ENCODE results near the gene ZNF778. TPM values are rescaled to one million over a fixed set of nuclear protein-coding genes. Genes with fewer than 3 reads are reported as not detected.

Gene ZNF778
- total and polyA plus RNA-seq, 2 of the 13 experiments (the other 11 are each of a cell fraction or from before 2014, with no cell fraction given), result 3.8 to 7.2 TPM

DNA sequence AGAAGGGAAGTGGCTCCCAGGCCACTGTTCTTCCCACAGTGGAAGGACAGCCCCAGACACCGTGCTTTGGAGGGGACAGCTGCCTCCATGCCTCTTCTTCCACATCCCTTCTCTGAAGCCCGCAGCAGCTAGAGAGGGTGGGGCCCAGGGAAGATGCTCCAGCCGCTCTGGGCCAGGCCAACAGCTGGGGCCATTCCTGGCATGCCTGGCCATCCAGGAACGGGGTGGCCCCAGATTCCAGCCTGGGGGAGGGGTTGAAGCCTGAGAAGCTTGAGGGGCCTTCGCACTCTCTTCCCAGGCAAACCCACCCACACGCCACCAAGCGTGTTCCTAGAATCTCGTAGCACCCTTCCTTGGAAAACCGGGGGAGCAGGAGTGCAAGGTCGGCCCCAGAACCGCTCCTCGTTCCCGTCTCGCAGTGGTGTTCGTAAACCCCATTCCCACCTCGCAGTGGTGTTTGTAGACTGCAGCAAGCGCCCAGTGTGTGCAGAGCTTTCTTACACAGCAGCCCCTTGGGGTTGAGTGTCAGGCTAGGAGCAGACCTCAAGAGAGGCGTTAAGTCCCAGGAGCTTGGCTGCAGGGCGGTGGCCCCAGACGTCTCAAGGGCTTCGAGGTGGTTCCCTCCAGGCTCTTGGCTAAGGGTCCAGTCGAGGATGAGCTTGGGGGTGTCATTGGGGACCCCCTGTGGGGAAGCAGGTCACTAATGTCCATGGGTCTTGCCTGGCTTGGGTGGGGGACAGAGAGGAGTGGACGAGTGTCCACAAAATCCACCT lies 43.3 kb upstream of the ZNF778 start:
- H3K27ac ChIP-seq (ENCODE audit: extremely low read length, insufficient read depth, low read length), result no peak overlapping the region

DNA sequence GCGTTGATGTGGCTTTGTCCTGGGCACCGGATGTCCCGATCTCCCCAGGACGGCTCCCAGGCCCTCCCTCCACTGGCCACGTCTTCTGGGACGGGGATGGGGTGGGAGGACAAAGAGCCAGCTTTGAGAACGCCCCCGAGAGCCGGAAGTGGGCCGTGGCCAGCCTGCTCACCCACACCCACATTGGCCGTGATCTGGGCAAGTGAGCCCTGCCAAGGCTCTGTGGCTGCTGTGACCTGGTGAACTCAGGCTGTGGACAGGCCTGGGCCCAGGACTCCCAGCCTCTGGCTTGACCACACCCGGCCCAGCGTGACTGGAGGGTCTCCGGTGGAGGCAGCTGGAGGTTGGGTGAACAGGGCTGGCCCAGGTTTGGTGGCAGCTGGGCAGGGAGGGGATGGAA lies 42.6 kb upstream of the ZNF778 start:
- H3K9ac ChIP-seq (ENCODE audit: insufficient read depth, low read depth, low read length), result no peak overlapping the region
- no peak overlapping the region for H2AFZ ChIP-seq (ENCODE audit: low read length)
- intact Hi-C loops (cut with micrococcal nuclease; ENCODE audit: unreplicated experiment) (loop anchor here (5.0 kb wide), 1 partner anchor 42 kb away; the partner anchor contains the start of gene ZNF778), in situ Hi-C loops (cut with HindIII; ENCODE audit: extremely low pct_ligation_motif_present, low pct_unique_long_range_greater_than_20kb) (no loop called here)
- POLR2A ChIA-PET, result interaction anchor here (0.8 to 2.3 kb wide), 4 partner anchors 10 to 43 kb away, joined by 3 to 9 read pairs (median 4); partner anchors contain the start of genes SLC22A31 and ZNF778
- CTCF ChIA-PET (ENCODE audit: low intra/inter-chr PET ratio, low total read pairs), result no interaction called here
- peaks cover 52% of the 10 kb centered on the region for H3K4me1 ChIP-seq (ENCODE audit: insufficient read depth, low read length)
- H3K4me2 ChIP-seq (ENCODE audit: low read depth, low read length), result no peak overlapping the region
- ATAC-seq, result no peak
- no TSS peak for BruUV-seq (replicated peaks)
- no peak overlapping the region; a peak in 1 of 6 replicates for H3K4me3 ChIP-seq (replicated peaks in 1 of 3; ENCODE audit: insufficient read depth in 1 of 3, low read depth in 2 of 3, low read length in 3 of 3)
- no peaks in the 10 kb centered on the region for H3K79me2 ChIP-seq (ENCODE audit: insufficient read depth, low read length)
- 17% methylated on average over 14 of the region's 14 CpGs for WGBS (ENCODE audit: low lambda C conversion rate)
- H3K9me3 ChIP-seq (ENCODE audit: low read length), result no peaks in the 10 kb centered on the region
- peaks cover 13% of the 10 kb centered on the region for H4K20me1 ChIP-seq (ENCODE audit: insufficient read depth, low read length)
- no peaks in the 10 kb centered on the region for H3K36me3 ChIP-seq (replicated peaks in 1 of 2; ENCODE audit: control insufficient read depth in 1 of 2, insufficient read depth in 2 of 2, low read length in 2 of 2)
- no peak for DNase-seq (ENCODE audit: low spot score)
- H3K27ac ChIP-seq (ENCODE audit: extremely low read length, insufficient read depth, low read length), result no peak overlapping the region
- H3K27me3 ChIP-seq (ENCODE audit: control insufficient read depth in 1 of 2, insufficient read depth in 2 of 2, low read length in 2 of 2), result peaks cover 73 to 94% of the 10 kb centered on the region in 2 experiments
- FAIRE-seq, result no peak
- TF ChIP-seq SKI (IDR thresholded peaks at IDR 0.05; ENCODE audit: partially characterized antibody) (no peak), RBM39 (IDR thresholded peaks at IDR 0.05; ENCODE audit: low read depth, low read length, poor library complexity, severe bottlenecking) (peak; percentile 4), MIXL1 (CRISPR knock-in tag; IDR thresholded peaks at IDR 0.05) (no peak), ZNF253 (CRISPR knock-in tag; IDR thresholded peaks at IDR 0.05; ENCODE audit: borderline replicate concordance) (no peak)
- TF ChIP-seq, protein P1, sequence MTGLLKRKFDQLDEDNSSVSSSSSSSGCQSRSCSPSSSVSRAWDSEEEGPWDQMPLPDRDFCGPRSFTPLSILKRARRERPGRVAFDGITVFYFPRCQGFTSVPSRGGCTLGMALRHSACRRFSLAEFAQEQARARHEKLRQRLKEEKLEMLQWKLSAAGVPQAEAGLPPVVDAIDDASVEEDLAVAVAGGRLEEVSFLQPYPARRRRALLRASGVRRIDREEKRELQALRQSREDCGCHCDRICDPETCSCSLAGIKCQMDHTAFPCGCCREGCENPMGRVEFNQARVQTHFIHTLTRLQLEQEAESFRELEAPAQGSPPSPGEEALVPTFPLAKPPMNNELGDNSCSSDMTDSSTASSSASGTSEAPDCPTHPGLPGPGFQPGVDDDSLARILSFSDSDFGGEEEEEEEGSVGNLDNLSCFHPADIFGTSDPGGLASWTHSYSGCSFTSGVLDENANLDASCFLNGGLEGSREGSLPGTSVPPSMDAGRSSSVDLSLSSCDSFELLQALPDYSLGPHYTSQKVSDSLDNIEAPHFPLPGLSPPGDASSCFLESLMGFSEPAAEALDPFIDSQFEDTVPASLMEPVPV (CRISPR knock-in tag; IDR thresholded peaks at IDR 0.05), result no peak
- TF ChIP-seq, protein P2, sequence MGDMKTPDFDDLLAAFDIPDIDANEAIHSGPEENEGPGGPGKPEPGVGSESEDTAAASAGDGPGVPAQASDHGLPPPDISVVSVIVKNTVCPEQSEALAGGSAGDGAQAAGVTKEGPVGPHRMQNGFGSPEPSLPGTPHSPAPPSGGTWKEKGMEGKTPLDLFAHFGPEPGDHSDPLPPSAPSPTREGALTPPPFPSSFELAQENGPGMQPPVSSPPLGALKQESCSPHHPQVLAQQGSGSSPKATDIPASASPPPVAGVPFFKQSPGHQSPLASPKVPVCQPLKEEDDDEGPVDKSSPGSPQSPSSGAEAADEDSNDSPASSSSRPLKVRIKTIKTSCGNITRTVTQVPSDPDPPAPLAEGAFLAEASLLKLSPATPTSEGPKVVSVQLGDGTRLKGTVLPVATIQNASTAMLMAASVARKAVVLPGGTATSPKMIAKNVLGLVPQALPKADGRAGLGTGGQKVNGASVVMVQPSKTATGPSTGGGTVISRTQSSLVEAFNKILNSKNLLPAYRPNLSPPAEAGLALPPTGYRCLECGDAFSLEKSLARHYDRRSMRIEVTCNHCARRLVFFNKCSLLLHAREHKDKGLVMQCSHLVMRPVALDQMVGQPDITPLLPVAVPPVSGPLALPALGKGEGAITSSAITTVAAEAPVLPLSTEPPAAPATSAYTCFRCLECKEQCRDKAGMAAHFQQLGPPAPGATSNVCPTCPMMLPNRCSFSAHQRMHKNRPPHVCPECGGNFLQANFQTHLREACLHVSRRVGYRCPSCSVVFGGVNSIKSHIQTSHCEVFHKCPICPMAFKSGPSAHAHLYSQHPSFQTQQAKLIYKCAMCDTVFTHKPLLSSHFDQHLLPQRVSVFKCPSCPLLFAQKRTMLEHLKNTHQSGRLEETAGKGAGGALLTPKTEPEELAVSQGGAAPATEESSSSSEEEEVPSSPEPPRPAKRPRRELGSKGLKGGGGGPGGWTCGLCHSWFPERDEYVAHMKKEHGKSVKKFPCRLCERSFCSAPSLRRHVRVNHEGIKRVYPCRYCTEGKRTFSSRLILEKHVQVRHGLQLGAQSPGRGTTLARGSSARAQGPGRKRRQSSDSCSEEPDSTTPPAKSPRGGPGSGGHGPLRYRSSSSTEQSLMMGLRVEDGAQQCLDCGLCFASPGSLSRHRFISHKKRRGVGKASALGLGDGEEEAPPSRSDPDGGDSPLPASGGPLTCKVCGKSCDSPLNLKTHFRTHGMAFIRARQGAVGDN (CRISPR knock-in tag; IDR thresholded peaks at IDR 0.05), result no peak

More for the DNA sequence above, 43.3 kb upstream of the ZNF778 start:
- Histone ChIP-seq H3K36me3 (replicated peaks in 1 of 2; ENCODE audit: control insufficient read depth in 1 of 2, insufficient read depth in 2 of 2, low read length in 2 of 2) (no peaks in the 10 kb centered on the region), H3K4me1 (ENCODE audit: insufficient read depth, low read length) (peaks cover 52% of the 10 kb centered on the region), H3K27me3 (ENCODE audit: control insufficient read depth in 1 of 2, insufficient read depth in 2 of 2, low read length in 2 of 2) (peaks cover 70 to 94% of the 10 kb centered on the region in 2 experiments), H3K79me2 (ENCODE audit: insufficient read depth, low read length) (no peaks in the 10 kb centered on the region), H4K20me1 (ENCODE audit: insufficient read depth, low read length) (peaks cover 15% of the 10 kb centered on the region), H3K9ac (ENCODE audit: insufficient read depth, low read depth, low read length) (no peak overlapping the region), H3K4me3 (replicated peaks in 1 of 3; ENCODE audit: insufficient read depth in 1 of 3, low read depth in 2 of 3, low read length in 3 of 3) (no peak overlapping the region; a peak in 1 of 6 replicates), H3K9me3 (ENCODE audit: low read length) (no peaks in the 10 kb centered on the region), H2AFZ (ENCODE audit: low read length) (no peak overlapping the region), H3K4me2 (ENCODE audit: low read depth, low read length) (no peak overlapping the region)
- ChIA-PET POLR2A (interaction anchor here (0.8 to 2.3 kb wide), 4 partner anchors 10 to 43 kb away, joined by 3 to 9 read pairs (median 4); partner anchors contain the start of genes SLC22A31 and ZNF778), CTCF (ENCODE audit: low intra/inter-chr PET ratio, low total read pairs) (no interaction called here)
- WGBS (ENCODE audit: low lambda C conversion rate), result 4% methylated on average over 16 of the region's 23 CpGs
- BruUV-seq (replicated peaks), result no TSS peak
- in situ Hi-C loops (cut with HindIII; ENCODE audit: extremely low pct_ligation_motif_present, low pct_unique_long_range_greater_than_20kb), result no loop called here
- no peak for TF ChIP-seq TGIF2 (CRISPR knock-in tag; IDR thresholded peaks at IDR 0.05)
- no peak for TF ChIP-seq ZNF615 (CRISPR knock-in tag; IDR thresholded peaks at IDR 0.05; ENCODE audit: borderline replicate concordance)
- no peak for TF ChIP-seq SP1 (IDR thresholded peaks at IDR 0.05)
- TF ChIP-seq SP1 (CRISPR knock-in tag; IDR thresholded peaks at IDR 0.05), result no peak
- TF ChIP-seq ZBTB21 (CRISPR knock-in tag; IDR thresholded peaks at IDR 0.05), result no peak
- no peak for TF ChIP-seq FOXA3 (CRISPR knock-in tag; IDR thresholded peaks at IDR 0.05)
- peak; percentile 80 for TF ChIP-seq EZH2 (conservative IDR thresholded peaks at IDR 0.05; ENCODE audit: low read depth, low read length)
- ATAC-seq (no peak), FAIRE-seq (no peak), DNase-seq (ENCODE audit: low spot score) (no peak)
- intact Hi-C loops (cut with micrococcal nuclease; ENCODE audit: unreplicated experiment), result loop anchor here (5.0 kb wide), 1 partner anchor 43 kb away; the partner anchor contains the start of gene ZNF778

Measured in HepG2 (cell line).